Skeletal muscle satellite cell (primary cell): ENCODE data around the gene RHCG.

ENCODE experiments used
- H3K27me3 ChIP-seq: 2 replicates; pipeline ENCODE4 v1.7.0; 2013; ENCODE audit warnings: low read length; ENCODE audit not compliant: control insufficient read depth, insufficient read depth
- H3K36me3 ChIP-seq: 2 replicates; pipeline ENCODE4 v1.7.0; 2013; ENCODE audit warnings: mild to moderate bottlenecking, control low read depth, low read length; ENCODE audit not compliant: insufficient read depth
- H3K4me1 ChIP-seq: 2 replicates; pipeline ENCODE4 v1.7.0; 2013; ENCODE audit warnings: low read length; ENCODE audit not compliant: control insufficient read depth, insufficient read depth
- H3K4me2 ChIP-seq: 2 replicates; pipeline ENCODE4 v1.7.0; 2013; ENCODE audit warnings: mild to moderate bottlenecking, low read length
- H3K4me3 ChIP-seq: 2 replicates; pipeline ENCODE4 v1.7.0; 2013; ENCODE audit warnings: low read length
- H3K9ac ChIP-seq: 2 replicates; pipeline ENCODE4 v1.7.0; 2013; ENCODE audit warnings: mild to moderate bottlenecking, low read depth, low read length, moderate library complexity
- H3K9me3 ChIP-seq: replicated peaks from 2 replicates; pipeline ENCODE4 v1.7.0; 2013; ENCODE audit warnings: mild to moderate bottlenecking, control low read depth, low read length

The RHCG gene

DNA sequence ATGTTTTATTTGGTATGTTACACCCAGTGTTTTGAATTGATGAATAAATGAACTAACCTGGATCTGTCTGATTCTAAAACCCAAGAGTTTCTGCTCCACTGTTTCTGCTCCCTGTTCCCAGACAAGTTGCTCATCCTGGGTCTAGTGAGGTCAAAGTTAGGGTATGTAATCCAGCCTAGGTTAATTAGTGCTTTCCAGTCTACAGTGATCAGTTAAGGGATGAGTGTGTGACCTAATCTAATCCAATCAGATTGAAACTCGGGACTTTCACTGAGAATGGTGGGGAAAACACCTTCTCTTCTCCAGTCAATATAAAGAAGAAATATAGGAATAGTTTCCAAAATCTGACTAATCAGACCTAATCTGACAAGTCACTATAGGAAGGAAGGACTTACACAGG, 27.8 kb upstream of the RHCG start:
- peaks cover 59% of the 10 kb centered on the region for H3K27me3 ChIP-seq
- H3K9me3 ChIP-seq, result no peaks in the 10 kb centered on the region
- no peaks in the 10 kb centered on the region for H3K36me3 ChIP-seq
- H3K4me1 ChIP-seq, result no peaks in the 10 kb centered on the region
- H3K4me2 ChIP-seq, result no peak overlapping the region
- H3K4me3 ChIP-seq, result no peak overlapping the region
- no peak overlapping the region for H3K9ac ChIP-seq

DNA sequence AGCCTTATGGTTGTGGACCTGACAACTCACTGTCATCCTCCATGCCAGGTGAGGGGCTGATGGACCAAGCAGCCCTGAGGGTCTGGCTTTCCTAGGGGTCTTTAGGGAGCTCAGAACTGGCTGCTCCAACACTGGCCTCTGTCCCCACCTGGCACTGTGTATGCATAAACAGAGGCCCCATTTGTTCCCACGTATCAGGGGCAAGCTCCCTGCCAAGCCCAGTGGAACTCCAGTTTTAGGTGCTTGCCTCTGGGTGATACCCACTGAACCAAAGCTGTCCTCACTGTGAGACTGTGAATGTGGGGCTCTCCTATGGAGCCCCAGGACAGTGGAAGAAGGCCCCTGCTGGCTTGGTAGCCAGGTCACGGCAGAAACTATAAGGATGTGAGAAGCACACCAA, 26.7 kb upstream of the RHCG start:
- Histone ChIP-seq H3K36me3 (no peaks in the 10 kb centered on the region), H3K4me2 (no peak overlapping the region), H3K4me1 (no peaks in the 10 kb centered on the region), H3K9me3 (no peaks in the 10 kb centered on the region), H3K4me3 (no peak overlapping the region), H3K9ac (no peak overlapping the region), H3K27me3 (peaks cover 52% of the 10 kb centered on the region)

DNA sequence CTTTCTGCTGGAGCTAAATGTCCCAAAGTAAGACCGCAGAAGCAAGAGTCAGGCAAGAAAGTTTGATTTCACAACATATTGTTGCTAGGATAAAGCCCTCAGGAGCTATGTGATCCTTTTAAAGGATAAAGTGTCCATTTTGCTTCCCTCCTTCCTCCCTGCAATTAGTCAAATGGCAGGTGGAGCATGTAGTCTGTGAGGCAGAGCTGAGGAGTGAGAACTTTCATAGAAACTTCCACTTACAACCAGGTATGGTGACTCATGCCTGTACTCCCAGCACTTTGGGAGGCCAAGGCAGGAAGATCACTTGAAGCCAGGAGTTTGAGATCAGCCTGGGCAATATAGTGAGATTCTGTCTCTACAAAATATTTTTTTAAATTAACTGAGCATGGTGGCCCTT, 25.2 kb upstream of the RHCG start:
- H3K27me3 ChIP-seq, result peaks cover 53% of the 10 kb centered on the region
- no peak overlapping the region for H3K4me3 ChIP-seq
- no peaks in the 10 kb centered on the region for H3K4me1 ChIP-seq
- no peaks in the 10 kb centered on the region for H3K9me3 ChIP-seq
- no peaks in the 10 kb centered on the region for H3K36me3 ChIP-seq
- no peak overlapping the region for H3K9ac ChIP-seq
- H3K4me2 ChIP-seq, result no peak overlapping the region

DNA sequence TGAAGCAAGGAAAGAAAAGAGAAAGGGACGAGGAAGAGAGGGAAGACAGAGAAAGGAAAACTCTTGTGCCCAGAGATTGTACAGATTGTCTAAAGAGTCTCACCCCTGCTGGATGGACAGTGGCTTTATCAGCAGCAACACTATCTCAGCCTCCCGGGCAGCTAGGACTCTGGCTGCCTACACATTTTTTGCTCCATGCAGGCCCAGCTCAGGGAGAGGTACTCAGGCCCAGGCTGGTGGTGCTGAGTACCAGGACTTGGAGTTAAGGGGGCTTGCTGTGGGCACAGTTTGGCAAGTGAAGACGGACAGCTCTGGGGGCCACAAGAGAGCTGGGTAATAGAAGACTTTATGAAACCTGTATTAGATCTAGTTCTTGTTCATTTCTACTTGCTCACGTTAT, 19.1 kb upstream of the RHCG start:
- peaks cover 64% of the 10 kb centered on the region for H3K27me3 ChIP-seq

DNA sequence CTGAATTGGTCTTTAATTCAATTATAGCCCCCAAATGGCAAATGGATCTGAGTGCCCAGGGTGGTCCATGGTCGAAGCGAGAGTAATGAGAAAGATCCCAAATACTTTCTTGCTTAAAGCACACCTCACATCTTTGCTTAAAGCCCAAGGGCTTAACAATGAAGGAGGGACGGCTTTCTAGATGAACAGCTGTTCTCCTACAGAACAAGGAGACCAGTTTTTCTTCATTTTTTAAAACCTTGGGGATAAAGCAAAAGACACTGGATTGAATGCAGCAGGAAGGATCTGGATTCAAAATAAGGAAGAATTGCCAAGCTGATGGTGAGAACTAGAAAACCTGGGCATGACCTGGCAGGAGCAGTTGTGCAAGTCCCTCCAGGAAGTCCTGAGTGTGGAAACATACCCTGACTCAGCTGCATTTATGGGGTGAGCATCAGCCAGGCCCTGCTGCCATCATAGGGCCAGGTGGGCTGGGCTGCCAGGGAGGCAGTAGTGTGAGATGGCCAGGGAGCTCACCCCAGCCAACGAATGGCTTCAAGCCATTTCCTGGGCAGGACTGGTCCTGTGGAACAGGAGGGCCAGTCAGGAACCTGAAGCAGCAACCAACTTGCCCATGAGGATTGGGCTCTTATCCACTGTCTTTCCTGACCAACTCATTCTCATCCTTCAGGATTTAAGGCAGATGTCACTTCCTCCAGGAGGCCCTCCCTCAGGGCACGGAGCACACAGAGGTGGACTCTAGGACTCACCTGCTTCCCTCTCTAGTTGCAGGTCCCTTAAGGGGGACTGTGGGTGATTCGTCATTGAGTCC, 18.4 kb upstream of the RHCG start:
- Histone ChIP-seq H3K9ac (no peak overlapping the region), H3K4me3 (no peak overlapping the region), H3K27me3 (peaks cover 65% of the 10 kb centered on the region), H3K9me3 (no peaks in the 10 kb centered on the region), H3K4me2 (no peak overlapping the region), H3K4me1 (no peaks in the 10 kb centered on the region), H3K36me3 (no peaks in the 10 kb centered on the region)

More for the DNA sequence above, 19.1 kb upstream of the RHCG start:
- no peak overlapping the region for H3K4me3 ChIP-seq
- H3K4me1 ChIP-seq, result no peaks in the 10 kb centered on the region
- no peaks in the 10 kb centered on the region for H3K9me3 ChIP-seq
- H3K9ac ChIP-seq, result no peak overlapping the region
- H3K4me2 ChIP-seq, result no peak overlapping the region
- no peaks in the 10 kb centered on the region for H3K36me3 ChIP-seq

DNA sequence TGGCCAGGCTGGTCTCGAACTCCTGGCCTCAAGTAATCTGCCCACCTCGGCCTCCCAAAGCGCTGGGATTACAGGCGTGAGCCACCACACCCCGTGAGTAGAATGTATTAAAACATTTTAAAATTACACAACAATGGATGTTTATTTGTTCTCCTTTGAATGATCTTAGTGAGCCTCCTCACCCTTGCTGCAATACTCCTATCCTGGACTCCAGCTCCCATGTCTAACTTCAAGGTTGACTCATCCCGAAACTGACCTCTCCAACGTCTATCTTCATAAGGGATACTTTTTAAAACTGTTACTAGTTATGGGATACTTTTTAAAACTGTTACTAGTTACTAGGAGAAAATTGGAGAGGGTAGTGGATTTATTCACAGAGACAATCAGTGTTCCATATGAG, 17.8 kb upstream of the RHCG start:
- Histone ChIP-seq H3K27me3 (peaks cover 69% of the 10 kb centered on the region), H3K4me3 (no peak overlapping the region), H3K9me3 (no peaks in the 10 kb centered on the region), H3K4me1 (no peaks in the 10 kb centered on the region), H3K36me3 (no peaks in the 10 kb centered on the region), H3K4me2 (no peak overlapping the region), H3K9ac (no peak overlapping the region)

DNA sequence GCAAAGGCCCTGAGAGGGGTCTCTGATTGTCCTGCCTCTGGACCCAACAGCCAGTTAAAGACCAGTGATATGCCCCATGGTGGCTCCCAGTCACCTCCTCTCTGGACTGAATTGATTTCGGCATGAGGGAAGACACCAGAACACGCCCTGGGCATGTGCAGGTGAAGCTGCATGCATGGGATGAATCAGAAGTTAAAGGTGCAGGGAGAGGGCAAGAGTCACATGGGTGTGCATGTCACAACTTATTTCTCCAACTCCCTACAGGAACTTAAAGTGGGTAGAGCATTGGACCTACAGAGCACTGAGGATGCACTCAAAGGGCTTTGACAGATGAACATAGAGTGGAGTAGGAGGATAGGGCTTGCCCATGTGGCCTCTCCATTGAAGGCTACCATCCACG, 16.9 kb upstream of the RHCG start:
- Histone ChIP-seq H3K9me3 (no peaks in the 10 kb centered on the region), H3K9ac (no peak overlapping the region), H3K36me3 (no peaks in the 10 kb centered on the region), H3K4me1 (no peaks in the 10 kb centered on the region), H3K4me3 (no peak overlapping the region), H3K4me2 (no peak overlapping the region), H3K27me3 (peaks cover 69% of the 10 kb centered on the region)

DNA sequence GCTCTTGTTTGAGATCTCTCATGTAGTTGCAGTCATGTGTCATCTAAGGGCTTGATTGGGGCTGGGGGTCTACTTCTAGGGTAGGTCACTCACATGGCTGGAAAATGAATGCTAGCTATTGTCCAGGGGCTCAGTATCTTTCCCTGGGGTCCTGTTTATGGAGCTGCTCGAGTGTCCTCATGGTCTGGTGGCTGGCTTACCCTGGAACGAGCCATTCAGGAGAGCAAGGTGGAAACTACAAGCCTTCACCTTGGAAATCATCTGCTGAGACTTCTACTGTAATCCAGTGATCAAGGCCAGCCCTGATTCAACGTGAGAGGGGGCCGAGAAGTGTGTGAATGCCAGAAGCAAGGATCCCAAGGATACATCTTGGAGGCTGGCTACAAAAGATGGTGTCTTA, 16.2 kb upstream of the RHCG start:
- no peaks in the 10 kb centered on the region for H3K4me1 ChIP-seq
- H3K4me3 ChIP-seq, result no peak overlapping the region
- no peaks in the 10 kb centered on the region for H3K9me3 ChIP-seq
- H3K36me3 ChIP-seq, result no peaks in the 10 kb centered on the region
- H3K9ac ChIP-seq, result no peak overlapping the region
- no peak overlapping the region for H3K4me2 ChIP-seq
- H3K27me3 ChIP-seq, result peaks cover 68% of the 10 kb centered on the region

DNA sequence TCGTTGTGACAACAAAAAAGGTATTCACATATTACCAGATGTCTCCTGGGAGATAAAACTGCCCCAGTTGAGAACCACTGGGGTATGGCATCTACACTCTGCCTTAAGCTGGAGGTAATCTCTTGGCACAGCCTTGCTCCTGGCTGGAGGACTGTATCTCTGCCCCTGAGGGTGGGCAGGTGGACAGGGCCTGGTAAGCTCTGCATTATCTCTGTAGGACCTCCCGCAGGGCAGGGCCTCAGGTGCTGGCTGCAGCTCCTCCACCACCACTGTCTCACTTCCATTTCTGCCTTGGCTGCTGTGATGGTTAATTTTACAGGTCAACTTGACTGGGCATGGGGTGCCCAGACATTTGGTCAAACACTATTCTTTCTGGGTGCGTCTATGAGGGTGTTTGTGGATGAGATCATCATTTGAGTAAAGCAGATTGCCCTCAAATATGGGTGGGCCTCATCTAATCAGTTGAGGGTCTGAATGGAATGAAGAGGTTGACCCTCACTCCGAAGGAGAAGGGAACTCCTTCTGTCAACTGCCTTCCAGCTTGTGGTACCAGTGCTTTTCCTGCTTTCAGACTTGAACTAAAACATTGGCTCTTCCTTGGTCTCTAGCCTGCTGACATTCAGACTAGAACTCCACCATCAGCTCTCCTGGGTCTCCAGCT, 9.8 kb upstream of the RHCG start:
- peaks cover 62% of the 10 kb centered on the region for H3K27me3 ChIP-seq
- H3K4me3 ChIP-seq, result no peak overlapping the region
- H3K9me3 ChIP-seq, result no peaks in the 10 kb centered on the region
- no peak overlapping the region for H3K4me2 ChIP-seq
- no peaks in the 10 kb centered on the region for H3K4me1 ChIP-seq
- no peaks in the 10 kb centered on the region for H3K36me3 ChIP-seq
- H3K9ac ChIP-seq, result no peak overlapping the region

DNA sequence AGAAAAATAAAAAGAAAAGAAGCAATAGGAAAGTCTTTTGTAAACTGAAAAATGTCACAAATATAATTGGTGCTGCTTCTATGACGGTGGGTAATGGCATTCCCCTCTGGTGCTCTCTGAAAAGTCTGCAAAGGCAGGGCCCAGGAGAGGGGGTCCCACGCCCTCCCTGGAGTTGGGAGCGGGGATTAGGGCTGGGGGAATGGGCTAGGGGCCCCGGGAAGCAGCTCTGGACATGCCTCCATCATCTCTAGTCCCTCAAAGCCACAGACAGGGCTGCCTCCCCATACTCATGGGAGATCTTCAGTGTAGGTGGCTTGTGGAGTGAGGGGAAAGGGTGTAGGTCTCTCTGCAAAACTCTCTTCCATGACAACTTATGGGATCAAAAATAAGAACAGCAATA, 7.8 kb upstream of the RHCG start:
- Histone ChIP-seq H3K4me2 (no peak overlapping the region), H3K4me1 (peaks cover 1% of the 10 kb centered on the region), H3K9me3 (no peaks in the 10 kb centered on the region), H3K9ac (no peak overlapping the region), H3K36me3 (no peaks in the 10 kb centered on the region), H3K27me3 (peaks cover 63% of the 10 kb centered on the region), H3K4me3 (no peak overlapping the region)

DNA sequence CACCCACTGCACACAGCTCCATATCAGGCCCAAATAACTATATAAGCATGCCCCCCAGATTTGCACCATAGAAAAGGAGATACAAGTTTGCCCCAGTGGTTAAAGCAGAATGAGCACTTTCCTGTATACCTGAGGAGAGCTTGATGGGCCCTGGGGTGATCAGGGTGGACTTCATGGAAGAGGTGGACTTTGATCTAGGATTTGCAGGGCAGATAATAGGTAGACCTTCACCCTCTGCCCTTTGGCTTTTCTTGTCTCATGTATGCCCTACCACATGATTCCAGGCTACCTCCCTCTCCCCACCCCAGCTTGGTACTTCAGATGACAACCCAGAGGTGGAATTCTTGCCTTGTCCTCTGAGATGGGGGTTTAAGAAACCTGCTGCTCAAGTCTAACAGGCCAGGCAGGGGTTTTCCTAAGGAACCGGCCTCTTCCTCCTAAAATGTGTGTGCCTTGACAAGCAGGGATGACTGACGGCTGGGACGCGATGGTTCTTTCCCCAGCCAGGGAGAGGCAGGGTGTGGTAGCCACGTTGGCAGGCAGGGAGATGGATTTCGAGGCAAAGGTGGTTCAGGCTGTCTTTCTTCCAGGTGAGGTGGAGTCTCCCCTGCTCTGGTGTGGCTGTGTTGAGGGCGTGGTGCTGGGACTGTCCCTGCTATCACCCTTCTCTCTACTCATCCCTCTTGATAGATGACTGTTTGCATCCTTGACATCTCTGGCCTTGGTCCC, 6.6 kb upstream of the RHCG start:
- H3K27me3 ChIP-seq, result peaks cover 63% of the 10 kb centered on the region
- no peaks in the 10 kb centered on the region for H3K36me3 ChIP-seq
- no peaks in the 10 kb centered on the region for H3K9me3 ChIP-seq
- no peak overlapping the region for H3K9ac ChIP-seq
- no peak overlapping the region for H3K4me3 ChIP-seq
- H3K4me2 ChIP-seq, result no peak overlapping the region
- H3K4me1 ChIP-seq, result peaks cover 9% of the 10 kb centered on the region
